GM12872 (cell line): ENCODE measurements around the gene CTRB2.

Experiments
- CTCF ChIP-seq: IDR thresholded peaks from 3 replicates; pipeline ENCODE4 v1.5.1; 2011; ENCODE audit warnings: low read depth, mild to moderate bottlenecking, low read length, moderate library complexity; ENCODE audit not compliant: insufficient read depth

CTRB2 gene

DNA sequence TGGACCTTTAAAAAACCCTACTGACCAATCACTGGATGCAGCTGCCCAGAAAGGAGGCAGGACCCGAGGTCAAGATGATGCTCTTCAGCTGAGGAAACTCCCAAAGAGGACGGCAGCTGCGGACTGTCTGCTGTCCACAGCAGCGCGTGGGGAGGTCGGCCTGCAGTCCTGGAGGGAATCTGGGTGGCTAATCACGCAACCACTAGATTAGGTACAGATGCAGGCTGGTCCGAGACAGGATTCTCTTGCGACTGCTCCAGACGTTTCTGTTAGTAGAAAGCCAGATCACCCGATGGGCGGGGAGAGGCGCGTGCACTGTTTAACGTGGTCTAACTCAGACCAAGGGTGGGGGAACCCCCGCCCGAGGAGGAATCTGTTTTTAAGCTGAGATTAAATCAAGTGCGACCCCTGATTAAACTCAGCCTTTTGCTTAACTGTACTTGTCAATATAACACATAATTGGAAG is 8.8 kb downstream of the CTRB2 start:
- TF ChIP-seq CTCF, result no peak

- no peak for TF ChIP-seq CTCF
Observed at GRCh38 chr16:75197522-75198134, 9.3 kb downstream of the CTRB2 start.

GRCh38 chr16:75196836-75197235 is 10.1 kb downstream of the CTRB2 start:
- no peak for TF ChIP-seq CTCF

GRCh38 chr16:75195811-75196790 is 10.9 kb downstream of the CTRB2 start:
- no peak for TF ChIP-seq CTCF

- no peak for TF ChIP-seq CTCF
Observed at GRCh38 chr16:75193730-75194444, 13.1 kb downstream of the CTRB2 start.

GRCh38 chr16:75193265-75193650 is 13.7 kb downstream of the CTRB2 start:
- TF ChIP-seq CTCF, result no peak
